Esophagus squamous epithelium (tissue), 5 donors: ENCODE results near the gene SLC22A16. TPM values are rescaled to one million over a fixed set of nuclear protein-coding genes. Genes with fewer than 3 reads are reported as not detected.

Source experiments
- DNase-seq: peaks from one replicate; lab custom pipeline; 2025; lab: John Stamatoyannopoulos, UW
- H3K27ac ChIP-seq, 4 donors: fragments of 200-600 bp; sonication (generic); one replicate each; pipeline ENCODE4 v1.5.1; 2016 to 2019; ENCODE audit warnings: mild to moderate bottlenecking in 1 of 4
- H3K27me3 ChIP-seq, 4 donors: fragments of 200-600 bp; sonication (generic); 1 replicate in 3 of 4; 2 replicates in 1 of 4; pipeline versions ENCODE4 v1.5.1 to v1.6.0; 2017 to 2021; ENCODE audit warnings: antibody characterized with exemption in 1 of 4
- H3K36me3 ChIP-seq, 3 donors: fragments of 200-600 bp; sonication (generic); one replicate each; pipeline ENCODE4 v1.5.1; 2016 to 2019
- H3K4me1 ChIP-seq, 3 donors: fragments of 200-600 bp; sonication (generic); one replicate each; pipeline ENCODE4 v1.5.1; 2017 to 2019
- H3K4me3 ChIP-seq, 4 donors: fragments of 200-600 bp; sonication (generic); 1 replicate in 3 of 4; 2 replicates in 1 of 4; pipeline ENCODE4 v1.5.1; 2016 to 2019; ENCODE audit warnings: mild to moderate bottlenecking in 2 of 4, moderate library complexity in 1 of 4
- H3K9me3 ChIP-seq, 3 donors: fragments of 200-600 bp; sonication (generic); one replicate each; pipeline ENCODE4 v1.5.1; 2016 to 2019
- CTCF ChIP-seq, 6 experiments: fragments of 450-650 bp in 4 of 6; fragments of 200-600 bp in 2 of 6; sonication (generic) in 2 of 6; IDR thresholded peaks; one replicate each; pipeline ENCODE4 v1.5.1; 2016 to 2019; ENCODE audit warnings: antibody characterized with exemption in 6 of 6, mild to moderate bottlenecking in 4 of 6, moderate library complexity in 4 of 6
- POLR2A ChIP-seq, 4 donors: fragments of 450-650 bp; IDR thresholded peaks; one replicate each; pipeline ENCODE4 v1.6.1; 2017; ENCODE audit warnings: antibody characterized with exemption in 4 of 4, mild to moderate bottlenecking in 4 of 4, moderate library complexity in 3 of 4
- WGBS, 2 donors: methylation state at CpG; one replicate each; pipeline ENCODE4 v1.1.5; 2018; 5-methylcytosine and 5-hydroxymethylcytosine counted together
- intact Hi-C: fragments of 100-400 bp; cut with DNase I; formaldehyde crosslinking; loops from one replicate; pipeline ENCODE4 v1.15.0; 2022
- total RNA-seq, 4 donors: library from RNA; depleted of rRNA; stranded (reverse); fragments of >200 nt; gene quantifications; one replicate each; pipeline ENCODE4 v1.1.0, GENCODE V29; 2016
- donor health status: DM: yes; HTN: yes; CAD: no.

SLC22A16 gene
- total RNA-seq, 4 donors from 2014 or later, result 0.38 TPM; not detected in 3

GRCh38 chr6:110387986-110388385, 88.4 kb downstream of the SLC22A16 start:
- Histone ChIP-seq H3K36me3 (no peaks in the 10 kb centered on the region), H3K4me1 (no peaks in the 10 kb centered on the region), H3K27ac (no peak overlapping the region), H3K4me3 (no peak overlapping the region), H3K27me3 (no peaks in the 10 kb centered on the region), H3K9me3 (no peaks in the 10 kb centered on the region)
- intact Hi-C loops, result no loop called here
- no peak for TF ChIP-seq CTCF (IDR thresholded peaks at IDR 0.05)
- no peak for TF ChIP-seq POLR2A (IDR thresholded peaks at IDR 0.05)
- 69 to 71% methylated on average over 2 of the region's 2 CpGs for WGBS, 2 donors
- DNase-seq, result no peak

GRCh38 chr6:110385458-110385863, 91.0 kb downstream of the SLC22A16 start:
- H3K4me1 ChIP-seq, result no peaks in the 10 kb centered on the region
- DNase-seq, result no peak
- intact Hi-C loops, result no loop called here
- no peak overlapping the region for H3K27ac ChIP-seq
- TF ChIP-seq CTCF (IDR thresholded peaks at IDR 0.05), result no peak
- no peak for TF ChIP-seq POLR2A (IDR thresholded peaks at IDR 0.05)
- H3K9me3 ChIP-seq, result no peaks in the 10 kb centered on the region
- no peak overlapping the region for H3K4me3 ChIP-seq
- H3K27me3 ChIP-seq, result no peaks in the 10 kb centered on the region
- WGBS, 2 donors, result 76 to 90% methylated on average over 1 of the region's 1 CpG
- no peaks in the 10 kb centered on the region for H3K36me3 ChIP-seq

- Histone ChIP-seq H3K4me3 (no peak overlapping the region), H3K9me3 (no peaks in the 10 kb centered on the region), H3K36me3 (no peaks in the 10 kb centered on the region), H3K27me3 (peaks cover 0 to 5% (median 0%) of the 10 kb centered on the region in 4 donors), H3K4me1 (no peaks in the 10 kb centered on the region), H3K27ac (no peak overlapping the region)
- 87 to 94% methylated on average over 5 to 6 of the region's 9 CpGs for WGBS, 2 donors
- DNase-seq, result no peak
- intact Hi-C loops, result no loop called here
- TF ChIP-seq POLR2A (IDR thresholded peaks at IDR 0.05) (no peak), CTCF (IDR thresholded peaks at IDR 0.05) (no peak)
Measured at GRCh38 chr6:110378552-110378951, 97.9 kb downstream of the SLC22A16 start.

Other genes starting within 250 kb of the SLC22A16 start
- gene METTL24, start 118.3 kb downstream of the SLC22A16 start, total RNA-seq, result 1 to 10 TPM in 1 of 4 donors, under 1 TPM in 2, not detected in 1; 0.57 to 4.0 (median 0.83) TPM
- gene DDO, start 61.0 kb downstream of the SLC22A16 start, total RNA-seq, result under 1 TPM in 2 of 4 donors, not detected in 2; 0.57 to 0.79 TPM